Measurements from ENCODE around the gene ZMYM5.
"Not testable (repeated sequence)": the region's sequence is repeated elsewhere in the genome, so short reads cannot be mapped to it uniquely, and the experiment has no call there.

The ZMYM5 gene

DNA sequence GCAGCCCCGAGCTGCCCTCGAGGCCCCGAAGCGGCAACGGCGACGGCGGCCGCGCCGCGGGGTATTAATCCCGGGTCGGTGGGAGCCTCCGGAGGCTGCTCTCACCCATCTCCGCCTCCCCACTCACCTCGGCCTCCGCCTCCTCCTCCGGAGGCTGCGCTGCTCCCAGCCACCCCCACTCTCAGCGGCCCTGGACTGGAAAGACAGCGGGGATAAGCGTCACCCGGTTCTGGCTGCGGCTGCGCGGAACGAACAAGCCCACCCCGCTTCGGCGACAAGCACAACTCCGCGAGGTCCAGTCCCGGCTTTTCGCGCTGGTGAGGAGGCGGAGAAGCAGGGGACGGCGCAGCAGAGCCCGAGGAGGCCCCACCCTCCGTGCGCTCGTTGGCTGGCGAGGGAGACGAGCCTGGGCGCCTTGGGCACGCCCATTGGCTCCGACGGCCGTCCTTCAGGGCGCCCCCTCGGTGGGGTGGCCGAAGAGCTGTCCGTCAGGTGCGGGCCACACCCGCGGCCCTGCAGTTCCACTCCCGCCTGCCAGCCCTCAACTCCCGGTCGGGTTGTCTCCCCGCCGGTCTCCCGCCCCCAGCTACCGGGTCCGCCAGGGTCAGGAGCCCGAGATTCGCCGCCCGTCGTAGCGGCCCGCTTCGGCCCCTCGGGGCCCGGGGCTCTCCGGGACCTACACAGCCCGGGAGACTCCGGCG lies at the start of gene ZMYM5:
Gene ZMYM5, minus strand, starts transcription at position 327 of the 701 bp plus-strand sequence. CDS start 11,469 bp downstream, outside the sequence.
- peak; percentile 73 for DNase-seq (ENCODE audit: low read depth)

DNA sequence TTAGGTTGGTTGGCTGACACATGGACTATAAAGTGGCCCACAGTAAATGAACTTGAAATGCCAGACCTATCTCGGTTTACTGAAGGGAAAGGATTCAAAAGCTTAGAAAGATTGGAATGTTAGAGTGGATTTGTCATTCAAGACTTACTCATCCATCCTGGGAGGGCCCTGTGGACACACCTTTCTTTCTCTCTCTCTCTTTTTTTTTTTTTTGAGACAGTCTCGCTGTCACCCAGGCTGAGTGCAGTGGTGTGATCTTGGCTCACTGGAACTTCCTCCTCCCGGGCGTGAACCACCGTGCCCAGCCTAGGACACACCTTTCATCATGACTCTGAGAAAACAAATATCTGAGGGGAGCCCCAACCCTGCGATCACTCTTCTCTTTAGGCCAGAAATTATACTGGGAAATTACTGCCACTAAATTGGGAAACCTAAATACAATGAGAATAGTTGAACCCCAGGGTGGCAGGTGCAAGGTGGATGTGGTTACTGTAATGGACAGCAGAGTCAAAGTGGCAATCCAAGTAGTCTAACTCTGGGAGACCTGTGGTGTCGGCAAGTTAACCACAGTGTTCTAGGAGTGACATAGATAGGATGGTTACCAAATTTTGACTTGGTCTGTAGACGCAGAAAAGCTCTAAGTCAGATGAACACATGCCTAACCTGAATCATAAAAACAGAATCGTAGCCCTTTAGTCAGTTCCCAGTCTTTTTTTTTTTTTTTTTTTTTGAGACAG lies 47.1 kb upstream of the ZMYM5 start:
- peak; percentile 22 for DNase-seq (ENCODE audit: low read depth)

DNA sequence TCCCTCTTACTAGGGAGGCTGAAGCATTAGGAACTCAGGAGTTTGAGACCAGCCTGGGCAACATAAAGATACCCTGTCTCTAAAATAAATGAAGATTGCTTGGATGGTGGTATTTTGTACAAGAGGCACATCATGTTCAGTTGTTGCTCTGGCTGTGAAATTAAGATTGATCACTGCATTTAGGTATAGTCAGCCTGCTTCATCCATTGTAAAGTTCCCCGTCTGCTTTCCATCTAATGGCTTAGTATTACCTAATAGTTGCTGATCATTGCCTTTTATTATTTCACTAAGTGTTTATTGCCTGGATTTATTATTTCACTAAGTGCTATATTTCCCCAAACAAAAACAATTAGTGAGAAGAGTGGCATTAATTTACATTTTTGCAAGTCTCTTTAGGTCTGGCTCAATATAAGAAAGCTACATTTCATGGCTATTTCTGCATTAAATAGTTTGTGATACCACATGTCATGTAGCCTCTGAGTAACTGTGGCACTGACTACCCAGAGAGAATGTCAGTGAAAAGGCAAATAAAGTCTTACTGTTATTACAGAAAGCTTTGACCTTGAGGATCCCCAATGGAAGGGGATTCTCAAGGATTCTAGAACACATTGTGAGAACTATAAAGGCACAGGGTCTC lies 45.0 kb upstream of the ZMYM5 start:
- DNase-seq (ENCODE audit: low read depth), result no peak

- DNase-seq (ENCODE audit: low read depth), result not testable (repeated sequence)
These were observed 42.2 kb upstream of the ZMYM5 start for GRCh38 chr13:19905487-19906195.

GRCh38 chr13:19890030-19890429 lies 26.6 kb upstream of the ZMYM5 start:
- no peak for DNase-seq (ENCODE audit: low read depth)

DNA sequence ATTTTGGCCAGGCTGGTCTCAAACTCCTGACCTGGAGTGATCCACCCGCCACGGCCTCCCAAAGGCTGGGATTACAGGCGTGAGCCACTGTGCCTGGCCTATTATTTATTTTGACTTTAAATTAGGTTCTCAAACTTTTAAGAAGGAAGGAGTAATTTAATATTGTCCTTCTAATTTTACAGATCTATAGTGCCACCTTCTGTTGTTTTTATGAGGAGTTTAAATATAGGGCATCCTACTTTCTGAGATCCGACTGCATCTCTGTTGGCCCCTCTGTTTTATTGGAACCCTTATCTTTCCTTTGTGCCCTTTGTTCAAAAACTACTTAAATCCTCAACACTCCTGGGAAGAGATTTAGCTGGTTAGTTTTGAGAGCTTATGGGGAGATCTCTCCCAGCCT lies 25.4 kb upstream of the ZMYM5 start:
- no peak for DNase-seq (ENCODE audit: low read depth)

DNA sequence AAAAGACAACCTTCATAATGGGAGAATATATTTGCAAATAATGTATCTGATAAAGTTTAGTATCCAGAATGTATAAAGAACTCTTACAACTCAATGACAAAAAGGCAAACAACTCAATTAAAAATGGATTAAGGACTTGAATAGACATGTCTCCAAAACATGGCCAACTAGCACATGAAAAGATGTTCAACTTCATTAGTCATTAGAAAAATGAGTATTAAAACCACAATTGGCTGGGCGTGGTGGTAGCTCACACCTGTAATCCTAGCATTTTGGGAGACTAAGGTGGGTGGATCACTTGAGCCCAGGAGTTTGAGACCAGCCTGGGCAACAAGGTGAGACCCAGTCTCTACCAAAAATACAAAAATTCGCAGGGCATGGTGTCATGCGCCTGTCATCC lies 18.8 kb upstream of the ZMYM5 start:
- no peak for DNase-seq (ENCODE audit: low read depth)

DNA sequence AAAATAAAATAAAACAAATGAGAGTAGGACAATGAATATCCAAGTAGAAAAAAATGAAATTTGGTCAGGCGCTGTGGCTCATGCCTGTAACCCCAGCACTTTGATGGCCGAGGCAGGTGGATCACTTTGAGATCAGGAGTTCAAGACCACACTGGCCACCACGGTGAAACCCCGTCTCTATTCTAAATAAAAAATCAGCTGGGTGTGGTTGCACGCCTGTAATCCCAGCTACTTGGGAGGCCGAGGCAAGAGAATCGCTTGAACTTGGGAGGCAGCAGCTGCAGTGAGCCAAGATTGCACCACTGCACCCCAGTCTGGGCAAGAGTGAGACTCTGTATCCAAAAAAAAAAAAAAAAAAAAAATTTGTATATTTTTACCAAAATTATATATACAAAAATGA lies 18.2 kb upstream of the ZMYM5 start:
- no peak for DNase-seq (ENCODE audit: low read depth)

GRCh38 chr13:19864746-19865309 lies 1.4 kb upstream of the ZMYM5 start:
- DNase-seq (ENCODE audit: low read depth), result no peak

DNA sequence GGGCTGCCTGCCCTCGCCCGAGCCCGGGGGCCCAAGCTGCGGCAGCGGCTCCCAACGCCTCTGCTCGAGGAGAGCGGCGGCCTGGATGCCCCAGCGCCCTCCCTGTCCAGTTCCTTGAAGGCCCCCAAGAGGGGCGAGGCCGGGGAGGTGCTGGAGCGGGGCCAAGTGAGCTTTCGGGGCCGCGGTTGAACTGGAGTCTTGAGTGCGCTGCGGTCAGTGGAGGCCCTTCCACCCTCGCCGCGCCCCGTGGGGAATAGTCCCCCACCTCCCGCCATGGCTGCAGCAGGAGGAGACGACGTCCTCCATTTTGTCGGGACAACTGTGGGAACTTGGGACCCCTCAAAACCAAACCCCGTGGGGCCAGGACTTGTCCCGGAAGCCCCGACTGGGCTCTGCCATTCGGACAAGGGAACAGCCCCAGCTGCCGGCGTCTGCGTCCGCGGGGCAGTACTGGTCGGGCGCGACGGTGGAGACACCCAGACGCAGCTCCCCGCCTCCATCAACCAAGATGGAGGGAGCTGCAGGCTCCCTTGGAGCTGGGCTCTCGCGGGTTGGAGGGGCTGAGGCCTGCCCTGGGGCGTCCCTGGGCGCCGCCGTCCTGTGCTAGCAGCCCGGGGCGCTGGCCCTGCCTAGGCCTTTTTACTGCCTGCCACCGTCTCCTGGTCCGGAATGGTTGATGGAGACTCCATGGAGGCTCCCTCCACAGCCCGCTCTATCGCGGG lies 736 bp upstream of the ZMYM5 start:
- no peak for DNase-seq (ENCODE audit: low read depth)

GRCh38 chr13:19862481-19863313 lies 752 bp downstream of the ZMYM5 start:
- DNase-seq (ENCODE audit: low read depth), result no peak

DNA sequence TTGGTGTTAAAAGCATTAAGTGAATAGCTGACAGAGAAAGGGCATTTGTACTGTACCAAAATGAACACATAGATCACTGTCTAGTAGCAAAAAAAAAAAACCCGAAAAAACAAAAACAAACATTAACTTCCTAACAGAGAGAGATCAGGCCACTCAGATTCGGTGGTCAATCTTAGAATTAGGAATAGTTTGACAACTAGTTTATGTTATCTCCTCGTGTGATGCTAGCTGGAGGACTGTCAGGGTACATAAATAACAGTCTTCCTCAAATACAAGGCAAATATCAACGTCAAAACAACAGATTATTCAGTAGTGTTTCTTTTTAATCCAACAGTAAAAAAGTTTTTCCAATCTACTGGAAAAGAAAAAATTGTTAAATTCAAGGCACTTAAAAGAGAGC lies 1.7 kb downstream of the ZMYM5 start:
- DNase-seq (ENCODE audit: low read depth), result no peak

GRCh38 chr13:19860884-19861655 lies 2.4 kb downstream of the ZMYM5 start:
- DNase-seq (ENCODE audit: low read depth), result no peak

DNA sequence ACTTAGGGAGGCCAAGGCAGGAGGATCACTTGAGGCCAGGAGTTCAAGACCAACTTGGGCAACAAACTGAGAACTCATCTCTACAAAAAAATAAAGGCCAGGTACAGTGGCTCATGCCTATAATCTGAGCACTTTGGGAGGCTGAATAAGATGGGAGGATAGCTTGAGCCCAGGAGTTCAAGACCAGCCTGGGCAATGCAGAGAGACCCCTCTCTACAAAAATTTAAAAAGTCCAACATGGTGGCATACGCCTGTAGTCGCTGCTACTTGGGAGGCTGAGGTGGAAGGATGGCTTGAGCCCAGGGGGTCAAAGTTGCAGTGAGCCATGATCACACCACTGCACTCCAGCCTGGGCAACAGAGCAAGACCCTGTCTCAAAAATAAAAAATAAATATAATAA lies 5.8 kb downstream of the ZMYM5 start:
- not testable (repeated sequence) for DNase-seq (ENCODE audit: low read depth)

DNA sequence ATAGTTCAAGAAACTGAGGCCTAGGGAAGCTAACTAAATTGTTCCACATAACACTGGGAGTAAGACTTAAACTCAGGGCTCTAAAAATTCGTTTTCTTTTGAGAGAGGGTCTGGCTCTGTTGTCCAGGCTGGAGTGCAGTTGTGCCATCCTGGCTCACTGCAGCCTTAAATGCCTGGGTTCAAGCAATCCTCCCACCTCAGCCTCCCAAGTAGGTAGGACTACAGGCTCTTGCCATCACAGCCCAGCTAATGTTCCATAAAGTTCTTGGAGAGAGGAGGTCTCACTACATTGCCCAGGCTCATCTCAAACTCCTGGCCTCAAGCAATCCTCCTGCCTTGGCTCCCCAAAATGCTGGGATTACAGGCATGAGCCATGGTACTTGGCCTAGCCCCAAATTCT lies 10.7 kb downstream of the ZMYM5 start:
- no peak for DNase-seq (ENCODE audit: low read depth)

GRCh38 chr13:19845758-19846157 lies 17.7 kb downstream of the ZMYM5 start:
- peak; percentile 77 for DNase-seq (ENCODE audit: low read depth)

DNA sequence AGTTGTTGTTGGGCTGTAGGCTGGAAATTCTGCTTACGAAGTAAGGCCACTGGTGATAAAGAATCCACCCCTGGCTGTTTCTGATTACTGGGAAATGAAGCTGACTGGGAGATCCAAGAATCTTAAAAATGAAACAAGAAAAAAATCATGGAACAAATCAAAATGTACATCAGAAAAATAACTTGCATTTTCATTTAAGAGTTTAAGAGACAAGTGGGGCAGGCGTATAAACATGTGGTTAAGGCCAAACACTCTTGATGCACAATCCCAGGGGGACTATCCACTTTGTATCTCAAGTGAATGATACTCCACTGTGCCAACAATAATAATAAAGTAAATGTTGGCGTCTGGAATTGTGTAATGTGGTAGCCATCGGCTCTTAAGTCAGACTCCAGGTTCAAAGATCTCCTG lies 24.6 kb downstream of the ZMYM5 start:
- DNase-seq (ENCODE audit: low read depth), result no peak

GRCh38 chr13:19836472-19836871 lies 27.0 kb downstream of the ZMYM5 start:
- DNase-seq (ENCODE audit: low read depth), result no peak

- DNase-seq (ENCODE audit: low read depth), result no peak
These were observed 28.7 kb downstream of the ZMYM5 start for GRCh38 chr13:19834704-19835103.

DNA sequence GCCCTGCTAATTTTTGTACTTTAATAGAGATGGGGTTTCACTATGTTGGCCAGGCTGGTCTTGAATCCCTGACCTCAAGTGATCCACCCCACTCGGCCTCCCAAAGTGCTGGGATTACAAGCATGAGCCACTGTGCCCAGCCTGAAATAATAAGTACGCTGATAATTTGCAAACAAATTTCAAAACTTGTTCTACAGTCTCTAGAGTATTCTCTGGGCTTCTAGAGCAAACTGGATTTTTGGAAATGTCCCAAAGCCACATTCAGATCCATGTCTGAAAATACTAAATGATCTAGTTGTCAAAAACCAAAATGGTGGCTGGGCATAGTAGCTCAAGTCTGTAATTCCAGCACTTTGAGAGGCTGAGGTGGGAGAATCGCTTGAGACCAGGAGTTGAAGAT lies 40.8 kb downstream of the ZMYM5 start:
- no peak for DNase-seq (ENCODE audit: low read depth)

Data from HS-5 (cell line).